HEK293T (cell line): Measurements from ENCODE around the gene AVPR1B.

Experiments
- BHLHE40 ChIP-seq: fragments of 450-650 bp; IDR thresholded peaks from 2 replicates; pipeline ENCODE4 v1.6.1; 2016; ENCODE audit warnings: mild to moderate bottlenecking, moderate library complexity, borderline replicate concordance
- ELF4 ChIP-seq: fragments of 450-650 bp; IDR thresholded peaks from 2 replicates; pipeline ENCODE4 v1.6.1; 2017; ENCODE audit warnings: antibody characterized with exemption
- FOXM1 ChIP-seq: fragments of 450-650 bp; IDR thresholded peaks from 2 replicates; pipeline ENCODE4 v1.6.1; 2017; ENCODE audit warnings: mild to moderate bottlenecking, borderline replicate concordance
- HDGF ChIP-seq: fragments of 450-650 bp; IDR thresholded peaks from 2 replicates; pipeline ENCODE4 v1.6.1; 2017; ENCODE audit warnings: antibody characterized with exemption, borderline replicate concordance
- SP1 ChIP-seq: fragments of 450-650 bp; IDR thresholded peaks from 2 replicates; pipeline ENCODE4 v1.6.1; 2017
- TARDBP ChIP-seq: fragments of 450-650 bp; IDR thresholded peaks from 2 replicates; pipeline ENCODE4 v1.6.1; 2016
- ZNF384 ChIP-seq: fragments of 450-650 bp; IDR thresholded peaks from 2 replicates; pipeline ENCODE4 v1.6.1; 2016

DNA sequence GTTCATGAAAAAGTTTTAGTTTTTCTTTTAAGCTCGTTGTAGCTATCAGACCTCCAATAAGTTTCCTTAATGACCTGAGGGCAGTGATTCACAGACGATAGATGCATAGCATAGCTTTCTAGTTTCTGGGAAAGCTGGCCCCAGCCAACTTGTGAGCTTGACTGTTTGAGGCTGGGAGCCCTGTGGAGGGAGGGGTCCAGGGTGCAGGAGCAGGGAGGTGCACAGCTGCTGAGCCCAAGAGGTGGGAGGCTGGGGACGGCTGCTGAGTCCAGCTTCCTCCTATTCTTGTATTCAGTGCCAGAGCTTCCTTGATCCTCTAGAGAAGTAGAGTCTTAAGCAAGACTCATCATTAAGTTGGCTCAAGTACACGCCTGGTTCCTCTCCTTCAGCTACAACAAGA lies 11.0 kb upstream of the AVPR1B start:
- TF ChIP-seq SP1 (no peak), FOXM1 (no peak), ELF4 (no peak), TARDBP (no peak), HDGF (no peak), BHLHE40 (no peak), ZNF384 (no peak)
